GM19351 (cell line): ENCODE results near the gene DARS2.
A peak's percentile ranks its signal among the peaks of the same experiment; 100 is the strongest.
"Not testable (repeated sequence)": the region's sequence is repeated elsewhere in the genome, so short reads cannot be mapped to it uniquely, and the experiment has no call there.

Experiments used
- ATAC-seq: cut with Tn5 transposase; IDR thresholded peaks from one replicate; pipeline ENCODE4 v1.9.1; 2021; ENCODE audit warnings: mild to moderate bottlenecking, moderate library complexity; ENCODE audit not compliant: unreplicated experiment

Gene DARS2

GRCh38 chr1:173860065-173860464 is 35.6 kb downstream of the DARS2 start:
- no peak for ATAC-seq

GRCh38 chr1:173861731-173862145 is 37.3 kb downstream of the DARS2 start:
- ATAC-seq = no peak

GRCh38 chr1:173862146-173862768 is 37.8 kb downstream of the DARS2 start:
- ATAC-seq = not testable (repeated sequence)

- no peak for ATAC-seq
These were observed 38.3 kb downstream of the DARS2 start for GRCh38 chr1:173862769-173863223.

GRCh38 chr1:173863224-173864161 is 39.0 kb downstream of the DARS2 start:
- no peak for ATAC-seq

- no peak for ATAC-seq
These were observed 39.9 kb downstream of the DARS2 start for GRCh38 chr1:173864179-173864867.

GRCh38 chr1:173865468-173866164 is 41.1 kb downstream of the DARS2 start:
- ATAC-seq = no peak

GRCh38 chr1:173866413-173867115 is 42.1 kb downstream of the DARS2 start:
- ATAC-seq = no peak

- ATAC-seq = no peak
These were observed 42.8 kb downstream of the DARS2 start for GRCh38 chr1:173867141-173867752.

- ATAC-seq = peak; percentile 60
These were observed 43.3 kb downstream of the DARS2 start, which contains the start of gene GAS5 for GRCh38 chr1:173867753-173868265. Gene GAS5, minus strand, starts transcription at chr1:173867989.

- ATAC-seq = peak; percentile 52
These were observed 44.0 kb downstream of the DARS2 start, which contains the start of gene ZBTB37 for GRCh38 chr1:173868266-173869020. Gene ZBTB37, plus strand, starts transcription at chr1:173868380. Its CDS starts 1,846 bp downstream, at chr1:173870226.

- no peak for ATAC-seq
These were observed 44.5 kb downstream of the DARS2 start for GRCh38 chr1:173869021-173869359.

- peak; percentile 27 for ATAC-seq
These were observed 46.0 kb downstream of the DARS2 start for GRCh38 chr1:173870252-173871075.

GRCh38 chr1:173871091-173871490 is 46.6 kb downstream of the DARS2 start:
- ATAC-seq = no peak

GRCh38 chr1:173871500-173871899 is 47.0 kb downstream of the DARS2 start:
- ATAC-seq = no peak

- no peak for ATAC-seq
These were observed 52.3 kb downstream of the DARS2 start for GRCh38 chr1:173876732-173877131.

- no peak for ATAC-seq
These were observed 53.8 kb downstream of the DARS2 start for GRCh38 chr1:173878251-173878650.

GRCh38 chr1:173881117-173881516 is 56.6 kb downstream of the DARS2 start:
- not testable (repeated sequence) for ATAC-seq
